OCI-LY7 (cell line): ENCODE results near the gene DIAPH3.

ENCODE experiments used
- EZH2phosphoT487 ChIP-seq: fragments of 200-600 bp; sonication (generic); IDR thresholded peaks from 2 replicates; pipeline ENCODE4 v1.6.1; 2018; ENCODE audit warnings: low read depth, borderline replicate concordance, mild to moderate bottlenecking, mixed run types, antibody characterized with exemption, low read length, moderate library complexity, mixed read lengths
- TF ChIP-seq, protein P1 (sequence below): fragments of 200-600 bp; sonication (generic); conservative IDR thresholded peaks from 2 replicates; pipeline ENCODE4 v1.5.1; 2014; ENCODE audit warnings: mild to moderate bottlenecking, antibody characterized with exemption, low read length, moderate library complexity, mixed read lengths

- TF ChIP-seq, protein P1, sequence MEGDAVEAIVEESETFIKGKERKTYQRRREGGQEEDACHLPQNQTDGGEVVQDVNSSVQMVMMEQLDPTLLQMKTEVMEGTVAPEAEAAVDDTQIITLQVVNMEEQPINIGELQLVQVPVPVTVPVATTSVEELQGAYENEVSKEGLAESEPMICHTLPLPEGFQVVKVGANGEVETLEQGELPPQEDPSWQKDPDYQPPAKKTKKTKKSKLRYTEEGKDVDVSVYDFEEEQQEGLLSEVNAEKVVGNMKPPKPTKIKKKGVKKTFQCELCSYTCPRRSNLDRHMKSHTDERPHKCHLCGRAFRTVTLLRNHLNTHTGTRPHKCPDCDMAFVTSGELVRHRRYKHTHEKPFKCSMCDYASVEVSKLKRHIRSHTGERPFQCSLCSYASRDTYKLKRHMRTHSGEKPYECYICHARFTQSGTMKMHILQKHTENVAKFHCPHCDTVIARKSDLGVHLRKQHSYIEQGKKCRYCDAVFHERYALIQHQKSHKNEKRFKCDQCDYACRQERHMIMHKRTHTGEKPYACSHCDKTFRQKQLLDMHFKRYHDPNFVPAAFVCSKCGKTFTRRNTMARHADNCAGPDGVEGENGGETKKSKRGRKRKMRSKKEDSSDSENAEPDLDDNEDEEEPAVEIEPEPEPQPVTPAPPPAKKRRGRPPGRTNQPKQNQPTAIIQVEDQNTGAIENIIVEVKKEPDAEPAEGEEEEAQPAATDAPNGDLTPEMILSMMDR: no peak
- no peak for TF ChIP-seq EZH2phosphoT487
Observed at GRCh38 chr13:60091573-60091972, 72.2 kb downstream of the DIAPH3 start.
